Fibroblast of mammary gland (primary cell): ENCODE results near the gene EEF1AKMT3.
A peak's percentile ranks its signal among the peaks of the same experiment; 100 is the strongest.

ENCODE experiments used
- DNase-seq: peaks from one replicate; pipeline ENCODE4 v3.0.0-alpha.2; 2010; ENCODE audit warnings: low read depth
- H3K4me3 ChIP-seq: 2 replicates; pipeline ENCODE4 v1.5.1; 2011; ENCODE audit warnings: low read depth, mild to moderate bottlenecking, low read length, moderate library complexity; ENCODE audit not compliant: control insufficient read depth
- CTCF ChIP-seq: conservative IDR thresholded peaks from 2 replicates; pipeline ENCODE4 v1.5.1; 2011; ENCODE audit warnings: low read depth, low read length, inconsistent platforms; ENCODE audit not compliant: control insufficient read depth, insufficient read depth

The EEF1AKMT3 gene

DNA sequence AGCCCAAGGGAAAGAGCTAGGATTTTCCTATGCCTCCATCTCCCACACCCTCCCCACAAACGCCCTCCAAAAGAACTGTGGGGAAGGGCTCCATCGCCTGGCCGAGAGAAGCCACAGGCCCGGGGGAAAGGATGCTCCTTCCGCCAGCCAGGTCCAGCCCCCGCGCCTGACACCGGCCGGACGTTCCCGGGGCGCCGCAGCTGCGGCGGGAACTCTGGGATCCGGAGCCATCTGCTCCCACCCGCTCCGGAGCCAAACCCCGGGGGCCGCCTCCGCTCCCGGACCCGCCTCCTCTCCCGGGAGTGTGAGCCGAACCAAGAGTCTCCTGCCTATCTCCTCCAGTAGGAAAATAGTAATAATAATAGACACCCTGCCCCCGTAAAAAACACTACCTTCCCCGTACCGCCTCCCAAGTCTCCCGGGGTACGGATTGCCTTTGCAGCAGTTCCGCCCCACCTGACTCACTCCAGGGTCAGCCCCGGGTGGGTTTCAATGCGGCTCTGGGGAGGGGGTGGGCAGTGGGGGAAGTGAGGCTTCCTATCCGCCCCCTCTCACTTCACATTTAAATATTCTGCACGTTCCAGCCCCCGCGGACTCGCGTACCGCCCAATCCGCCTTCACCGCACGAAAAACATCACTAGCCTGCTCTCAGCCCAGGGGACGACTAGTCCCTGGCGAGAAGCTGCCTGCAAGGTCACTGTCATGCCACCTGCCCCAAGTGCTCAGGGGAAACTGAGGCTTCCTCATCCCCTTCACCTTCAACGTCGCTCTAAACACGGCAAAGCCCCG lies 36.3 kb upstream of the EEF1AKMT3 start:
- TF ChIP-seq CTCF = peak; percentile 25
- DNase-seq = peak; percentile 34
- peak overlapping the region; percentile 26 for H3K4me3 ChIP-seq

- no peak overlapping the region for H3K4me3 ChIP-seq
- no peak for TF ChIP-seq CTCF
- DNase-seq = no peak
These were observed 35.5 kb upstream of the EEF1AKMT3 start for GRCh38 chr12:57736741-57737466.

DNA sequence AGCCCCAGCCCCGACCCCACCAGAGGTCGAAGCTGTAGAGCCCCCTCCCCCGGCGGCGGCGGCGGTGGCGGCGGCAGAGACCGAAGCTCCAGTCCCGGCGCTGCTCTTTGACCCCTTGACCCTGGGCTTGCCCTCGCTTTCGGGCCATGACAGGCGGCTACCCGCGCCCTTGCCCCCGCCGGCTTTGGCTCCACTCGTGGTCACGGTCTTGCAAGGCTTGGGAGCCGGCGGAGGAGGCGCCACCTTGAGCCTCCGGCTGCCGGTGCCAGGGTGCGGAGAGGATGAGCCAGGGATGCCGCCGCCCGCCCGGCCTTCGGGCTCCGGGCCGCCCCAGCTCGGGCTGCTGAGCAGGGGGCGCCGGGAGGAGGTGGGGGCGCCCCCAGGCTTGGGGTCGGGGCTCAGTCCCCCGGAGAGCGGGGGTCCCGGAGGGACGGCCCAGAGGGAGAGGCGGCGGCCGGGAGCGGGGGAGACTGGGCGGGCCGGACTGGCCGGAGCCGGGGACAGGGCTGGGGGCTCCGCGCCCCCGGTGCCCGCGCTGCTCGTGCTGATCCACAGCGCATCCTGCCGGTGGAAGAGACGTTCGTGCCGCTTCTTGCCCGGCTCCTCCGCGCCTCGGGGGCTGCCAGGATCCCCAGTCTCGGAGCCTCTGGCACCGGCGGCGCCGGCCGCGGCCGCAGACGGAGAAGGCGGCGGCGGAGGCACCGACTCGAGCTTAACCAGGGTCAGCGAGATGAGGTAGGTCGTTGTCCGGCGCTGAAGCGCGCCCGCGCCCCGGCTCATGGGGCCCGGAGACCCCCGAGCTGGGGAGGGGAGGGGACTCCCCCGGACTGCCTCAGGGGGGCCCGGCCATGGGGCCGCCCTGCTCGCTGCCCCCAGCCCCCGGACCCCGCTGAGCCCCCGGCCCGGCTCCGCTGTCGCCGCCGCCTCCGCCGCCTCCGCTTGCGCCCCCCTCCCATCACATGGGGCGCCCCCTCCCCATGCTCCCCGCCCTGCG lies 34.6 kb upstream of the EEF1AKMT3 start:
- no peak for DNase-seq
- TF ChIP-seq CTCF = no peak
- H3K4me3 ChIP-seq = peak overlapping the region; percentile 2

- no peak for DNase-seq
- peak within 1 kb of the TSS; percentile 2 for H3K4me3 ChIP-seq
- TF ChIP-seq CTCF = no peak
These were observed 33.7 kb upstream of the EEF1AKMT3 start, which contains the start of gene AGAP2 for GRCh38 chr12:57738661-57739237. Gene AGAP2, minus strand, starts transcription at chr12:57738742. Its CDS starts 496 bp downstream, at chr12:57738246.

GRCh38 chr12:57739387-57739786 lies 33.0 kb upstream of the EEF1AKMT3 start:
- no peak overlapping the region for H3K4me3 ChIP-seq
- DNase-seq = no peak
- TF ChIP-seq CTCF = no peak
